ENCODE measurements around the gene F11.
"Not testable (repeated sequence)": the region's sequence is repeated elsewhere in the genome, so short reads cannot be mapped to it uniquely, and the experiment has no call there.

The F11 gene

GRCh38 chr4:186265683-186266652 is at the start of gene F11:
F11 (plus strand) TSS chr4:186266189; CDS start chr4:186267137, 948 bp downstream.
- DNase-seq (ENCODE audit: low read depth in 2 of 2) = no peak

DNA sequence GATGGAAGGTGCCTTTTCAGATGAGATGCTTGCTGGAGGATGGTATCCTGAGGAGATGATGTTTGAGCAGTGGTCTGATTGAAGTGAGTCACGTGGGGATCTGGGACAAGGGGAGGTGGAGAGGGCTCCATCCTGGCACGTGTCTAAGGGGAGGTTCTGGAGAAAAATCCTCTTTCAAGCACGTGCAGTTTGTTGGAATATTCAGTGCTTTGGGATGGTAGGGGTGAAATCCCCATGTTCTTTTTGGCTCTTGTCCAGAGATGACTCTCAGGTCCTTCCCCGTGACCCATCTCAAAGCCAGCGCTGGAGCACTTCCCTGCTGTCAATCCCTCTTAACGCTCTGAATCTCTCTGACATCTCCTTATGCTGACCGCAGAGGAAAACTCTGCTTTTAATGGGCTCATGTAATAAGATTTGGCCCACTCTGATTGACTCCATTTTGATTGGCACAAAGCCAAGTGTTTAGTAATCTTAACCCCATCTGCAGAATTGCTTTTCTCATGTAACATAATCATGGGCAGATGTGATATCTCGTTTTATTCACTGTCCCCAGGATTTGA is 49.4 kb upstream of the F11 start:
- peak in 1 of 2 experiments; percentile 4 for DNase-seq (ENCODE audit: low read depth in 2 of 2)

- DNase-seq (ENCODE audit: low read depth in 2 of 2) = no peak
These were observed 48.2 kb upstream of the F11 start for GRCh38 chr4:186217733-186218293.

DNA sequence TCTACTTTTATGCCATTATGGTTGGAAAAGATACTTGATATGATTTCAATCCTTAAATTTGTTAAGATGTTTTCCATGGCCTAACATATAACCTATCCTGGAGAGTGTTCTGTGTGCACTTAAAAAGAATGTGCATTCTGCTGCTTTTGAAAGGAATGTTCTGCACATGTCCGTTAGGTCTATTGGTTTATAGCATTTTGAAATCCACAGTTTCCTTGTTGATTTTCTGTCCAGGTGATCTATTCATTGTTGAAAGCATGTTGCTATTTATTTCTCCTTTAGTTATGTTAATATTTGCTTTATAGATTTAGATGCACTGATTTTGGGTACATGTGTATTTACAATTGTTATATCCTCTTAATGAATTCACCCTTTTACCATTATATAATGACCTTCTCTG is 44.4 kb upstream of the F11 start:
- no peak for DNase-seq (ENCODE audit: low read depth in 2 of 2)

- no peak for DNase-seq (ENCODE audit: low read depth in 2 of 2)
These were observed 40.1 kb upstream of the F11 start for GRCh38 chr4:186225848-186226247.

- DNase-seq (ENCODE audit: low read depth in 2 of 2) = no peak
These were observed 39.3 kb upstream of the F11 start for GRCh38 chr4:186226521-186227189.

GRCh38 chr4:186227221-186227620 is 38.8 kb upstream of the F11 start, which contains the start of gene KLKB1:
KLKB1 (plus strand) TSS chr4:186227507; CDS start chr4:186228196, 689 bp downstream.
- DNase-seq (ENCODE audit: low read depth in 2 of 2) = no peak

DNA sequence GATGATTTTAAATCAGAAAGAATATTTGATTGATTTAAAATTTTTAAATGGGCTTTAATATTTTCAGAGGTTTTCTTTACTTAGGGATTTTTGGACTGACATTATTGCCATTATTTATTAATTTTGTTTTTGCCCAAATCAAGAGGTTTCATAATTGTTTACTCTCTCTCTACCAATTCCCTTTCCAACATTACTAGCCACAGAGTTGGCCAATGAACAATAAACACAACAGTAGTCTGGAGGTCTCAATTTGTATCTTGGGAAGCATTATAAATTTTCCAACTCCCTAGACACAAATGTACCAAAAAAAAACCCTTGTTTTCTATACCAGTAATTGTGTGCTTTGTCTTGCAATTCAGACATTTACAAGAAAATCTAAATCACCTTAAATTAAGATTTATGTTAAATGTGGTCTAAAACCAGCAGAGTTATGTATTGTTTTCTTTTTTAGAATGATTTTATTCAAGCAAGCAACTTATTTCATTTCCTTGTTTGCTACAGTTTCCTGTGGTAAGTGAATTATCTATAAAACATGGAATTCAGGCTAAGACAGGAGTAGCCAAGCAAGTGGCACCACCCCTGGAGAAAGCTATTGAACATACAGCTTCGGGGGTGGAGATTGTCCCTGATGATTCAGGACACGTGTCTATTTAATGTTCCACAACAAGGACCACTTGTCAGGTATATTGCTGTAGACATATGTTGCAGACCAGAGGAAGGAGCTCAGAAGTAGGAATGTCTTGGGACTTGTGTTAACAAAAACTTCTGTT is 38.1 kb upstream of the F11 start:
- no peak for DNase-seq (ENCODE audit: low read depth in 2 of 2)

DNA sequence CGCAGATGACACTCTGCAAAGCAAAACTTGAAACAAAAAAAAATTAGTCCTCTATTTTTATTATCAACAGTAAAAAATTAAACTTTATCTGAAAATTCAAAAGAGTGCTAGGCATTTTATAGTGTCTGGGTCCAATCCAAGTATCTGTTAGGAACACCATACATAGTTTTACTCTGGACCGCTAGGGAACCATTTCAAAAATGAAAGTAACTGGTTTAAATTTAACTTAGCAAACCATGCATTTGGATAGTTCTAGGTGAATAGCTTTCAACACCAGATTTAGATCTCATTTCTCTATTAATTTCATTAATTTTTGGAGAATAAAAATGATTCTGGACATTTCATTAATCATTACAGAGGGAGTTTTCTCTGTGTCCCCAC is 37.5 kb upstream of the F11 start:
- no peak for DNase-seq (ENCODE audit: low read depth in 2 of 2)

GRCh38 chr4:186234367-186234766 is 31.6 kb upstream of the F11 start:
- DNase-seq (ENCODE audit: low read depth in 2 of 2) = no peak

GRCh38 chr4:186236126-186236525 is 29.9 kb upstream of the F11 start:
- no peak for DNase-seq (ENCODE audit: low read depth in 2 of 2)

- DNase-seq (ENCODE audit: low read depth in 2 of 2) = no peak
These were observed 25.5 kb upstream of the F11 start for GRCh38 chr4:186240452-186240847.

- DNase-seq (ENCODE audit: low read depth in 2 of 2) = no peak
These were observed 25.0 kb upstream of the F11 start for GRCh38 chr4:186240848-186241491.

- no peak for DNase-seq (ENCODE audit: low read depth in 2 of 2)
These were observed 24.4 kb upstream of the F11 start for GRCh38 chr4:186241616-186242015.

- DNase-seq (ENCODE audit: low read depth in 2 of 2) = not testable (repeated sequence)
These were observed 24.0 kb upstream of the F11 start for GRCh38 chr4:186242031-186242430.

- DNase-seq (ENCODE audit: low read depth in 2 of 2) = no peak
These were observed 22.7 kb upstream of the F11 start for GRCh38 chr4:186243331-186243730.

DNA sequence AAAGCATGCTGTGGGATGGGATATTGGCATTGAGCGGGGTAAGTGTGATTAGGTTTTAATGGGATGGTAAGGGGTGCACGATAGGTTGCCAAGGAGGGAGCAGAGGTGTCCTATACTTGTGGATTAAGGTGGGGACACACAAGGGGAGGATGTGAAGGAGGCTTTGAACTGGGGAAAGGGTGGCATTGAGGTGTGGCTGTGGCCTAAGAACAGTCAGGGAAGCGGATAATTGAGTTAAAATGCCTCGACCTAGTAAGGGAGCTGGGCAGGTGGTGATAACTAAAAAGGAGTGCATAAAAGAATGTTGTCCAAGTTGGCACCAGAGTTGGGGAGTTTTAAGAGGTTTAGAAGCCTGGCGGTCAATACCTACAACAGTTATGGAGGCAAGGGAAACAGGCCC is 21.2 kb upstream of the F11 start:
- DNase-seq (ENCODE audit: low read depth in 2 of 2) = no peak

GRCh38 chr4:186247062-186247752 is 18.8 kb upstream of the F11 start:
- not testable (repeated sequence) for DNase-seq (ENCODE audit: low read depth in 2 of 2)

DNA sequence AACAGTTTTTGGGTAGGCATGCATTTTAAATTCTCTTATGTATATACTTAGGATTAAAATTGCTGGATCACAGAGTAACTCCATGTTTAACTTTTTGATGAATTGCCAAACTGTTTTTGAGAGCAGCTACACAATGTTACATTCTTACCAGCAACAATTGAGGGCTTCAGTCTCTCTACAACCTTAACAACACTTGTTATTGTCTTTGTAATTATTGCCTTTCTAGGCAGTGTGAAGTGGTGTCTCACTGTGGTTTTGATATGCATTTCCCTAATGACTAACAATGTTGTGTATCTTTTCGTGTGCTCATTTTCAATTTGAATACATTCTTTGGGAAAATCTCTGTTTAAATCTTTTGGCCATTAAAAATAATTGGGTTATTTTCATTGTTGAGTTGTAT is 17.3 kb upstream of the F11 start:
- DNase-seq (ENCODE audit: low read depth in 2 of 2) = no peak

All from fibroblast of skin of left biceps (primary cell).